Tibial nerve (tissue), 3 donors: ENCODE data around the gene LHFPL3.

Experiments used
- POLR2A ChIP-seq, 2 donors: fragments of 450-650 bp; IDR thresholded peaks; one replicate each; pipeline ENCODE4 v1.6.1; 2017; ENCODE audit warnings: antibody characterized with exemption in 2 of 2, mild to moderate bottlenecking in 2 of 2, moderate library complexity in 2 of 2
- TF ChIP-seq, protein P1 (sequence below), 5 experiments: fragments of 200-600 bp in 3 of 5; fragments of 450-650 bp in 2 of 5; sonication (generic) in 3 of 5; IDR thresholded peaks; one replicate each; pipeline ENCODE4 v1.5.1; 2016 to 2019; ENCODE audit warnings: antibody characterized with exemption in 5 of 5, mild to moderate bottlenecking in 3 of 5, moderate library complexity in 2 of 5

DNA sequence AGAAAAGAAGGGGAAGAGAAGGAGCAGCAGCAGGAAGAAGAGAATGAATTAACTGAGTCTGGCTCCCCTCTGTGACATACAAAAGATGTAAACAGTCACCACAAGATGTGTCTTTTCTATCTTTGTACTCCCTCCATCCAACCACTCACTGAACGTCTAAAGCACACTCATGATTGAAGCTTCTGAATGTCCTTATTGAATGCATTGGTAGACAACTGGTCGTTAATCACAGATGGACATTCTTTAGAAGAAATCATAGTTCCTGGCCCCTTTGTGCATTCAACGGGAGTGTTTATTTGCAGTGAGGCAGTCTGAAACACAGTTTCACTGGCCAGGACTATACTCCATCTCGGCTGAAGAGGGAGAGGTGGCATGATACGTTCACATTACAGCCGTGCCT lies 479.3 kb downstream of the LHFPL3 start:
- TF ChIP-seq, protein P1, sequence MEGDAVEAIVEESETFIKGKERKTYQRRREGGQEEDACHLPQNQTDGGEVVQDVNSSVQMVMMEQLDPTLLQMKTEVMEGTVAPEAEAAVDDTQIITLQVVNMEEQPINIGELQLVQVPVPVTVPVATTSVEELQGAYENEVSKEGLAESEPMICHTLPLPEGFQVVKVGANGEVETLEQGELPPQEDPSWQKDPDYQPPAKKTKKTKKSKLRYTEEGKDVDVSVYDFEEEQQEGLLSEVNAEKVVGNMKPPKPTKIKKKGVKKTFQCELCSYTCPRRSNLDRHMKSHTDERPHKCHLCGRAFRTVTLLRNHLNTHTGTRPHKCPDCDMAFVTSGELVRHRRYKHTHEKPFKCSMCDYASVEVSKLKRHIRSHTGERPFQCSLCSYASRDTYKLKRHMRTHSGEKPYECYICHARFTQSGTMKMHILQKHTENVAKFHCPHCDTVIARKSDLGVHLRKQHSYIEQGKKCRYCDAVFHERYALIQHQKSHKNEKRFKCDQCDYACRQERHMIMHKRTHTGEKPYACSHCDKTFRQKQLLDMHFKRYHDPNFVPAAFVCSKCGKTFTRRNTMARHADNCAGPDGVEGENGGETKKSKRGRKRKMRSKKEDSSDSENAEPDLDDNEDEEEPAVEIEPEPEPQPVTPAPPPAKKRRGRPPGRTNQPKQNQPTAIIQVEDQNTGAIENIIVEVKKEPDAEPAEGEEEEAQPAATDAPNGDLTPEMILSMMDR (IDR thresholded peaks at IDR 0.05) = no peak
- TF ChIP-seq POLR2A (IDR thresholded peaks at IDR 0.05) = no peak
